Measurements from ENCODE around the gene BAD. TPM values are rescaled to one million over a fixed set of nuclear protein-coding genes. Genes with fewer than 3 reads are reported as not detected.

The BAD gene
- total RNA-seq, 1 experiment from 2014 or later, result 148 TPM

DNA sequence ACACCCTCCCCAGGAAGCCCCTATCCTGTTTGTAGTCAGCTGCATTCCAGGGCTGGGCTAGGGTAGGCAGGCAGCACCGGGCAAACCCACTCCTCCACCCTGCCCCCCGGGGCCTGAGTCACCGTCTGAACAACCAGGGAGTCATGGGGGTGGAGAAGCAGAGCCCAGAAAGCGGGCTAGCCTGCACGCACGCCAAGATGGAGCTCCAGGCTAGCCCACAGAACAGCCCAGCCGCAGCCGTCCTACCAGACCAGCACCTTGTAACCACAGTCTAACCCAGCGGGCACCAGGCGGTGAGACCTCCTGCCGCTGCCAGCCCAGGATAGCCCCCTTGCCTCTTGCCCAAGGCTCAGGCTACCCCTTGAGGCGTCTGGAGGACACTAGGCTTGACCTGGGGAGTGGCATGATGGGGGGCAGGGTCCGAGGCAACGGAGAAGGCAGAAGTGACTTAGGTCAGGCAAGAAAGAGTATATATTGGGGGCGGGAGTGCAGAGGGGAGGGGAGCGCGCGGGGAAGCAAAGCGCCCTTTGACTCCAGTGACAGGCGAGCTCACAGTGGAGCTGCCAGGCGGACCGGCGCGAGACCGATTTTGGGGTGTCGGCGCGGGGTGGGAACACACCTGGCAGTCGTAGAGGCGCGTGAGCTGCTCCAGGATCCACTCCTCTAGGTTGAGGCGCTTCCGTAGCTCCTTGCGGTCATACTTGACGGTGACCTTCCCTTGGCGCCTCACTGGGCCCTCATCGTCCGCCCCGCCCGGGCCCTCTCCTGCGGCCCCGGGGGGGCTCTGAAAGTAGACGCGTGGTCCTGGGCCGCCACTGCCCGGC, 38.5 kb downstream of the BAD start:
- peak; percentile 99 for DNase-seq (ENCODE audit: low read depth)

DNA sequence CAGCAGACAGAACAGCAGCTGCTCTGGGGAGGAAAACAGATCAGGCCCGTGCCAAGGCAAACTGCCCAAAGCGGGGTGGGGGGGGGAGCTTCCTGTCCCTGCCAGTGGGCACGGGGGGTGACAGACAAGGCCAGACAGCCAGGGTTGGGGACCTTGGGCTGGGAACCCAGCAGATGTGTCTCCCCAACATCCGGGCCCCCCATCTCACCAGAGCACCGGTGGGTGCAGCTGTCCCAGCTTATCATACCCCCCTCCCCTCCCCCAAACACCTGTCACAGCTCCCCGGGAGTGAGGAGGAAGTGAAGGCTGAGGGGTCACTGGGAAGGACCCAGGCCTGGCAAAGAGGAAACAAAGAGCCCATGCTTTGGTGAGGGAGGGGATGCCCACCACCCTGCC, 39.1 kb downstream of the BAD start:
- DNase-seq (ENCODE audit: low read depth), result peak; percentile 64

GRCh38 chr11:64244966-64245365, 39.5 kb downstream of the BAD start:
- no peak for DNase-seq (ENCODE audit: low read depth)

GRCh38 chr11:64244107-64244506, 40.4 kb downstream of the BAD start:
- DNase-seq (ENCODE audit: low read depth), result peak; percentile 53

GRCh38 chr11:64243236-64243854, 41.1 kb downstream of the BAD start:
- no peak for DNase-seq (ENCODE audit: low read depth)

DNA sequence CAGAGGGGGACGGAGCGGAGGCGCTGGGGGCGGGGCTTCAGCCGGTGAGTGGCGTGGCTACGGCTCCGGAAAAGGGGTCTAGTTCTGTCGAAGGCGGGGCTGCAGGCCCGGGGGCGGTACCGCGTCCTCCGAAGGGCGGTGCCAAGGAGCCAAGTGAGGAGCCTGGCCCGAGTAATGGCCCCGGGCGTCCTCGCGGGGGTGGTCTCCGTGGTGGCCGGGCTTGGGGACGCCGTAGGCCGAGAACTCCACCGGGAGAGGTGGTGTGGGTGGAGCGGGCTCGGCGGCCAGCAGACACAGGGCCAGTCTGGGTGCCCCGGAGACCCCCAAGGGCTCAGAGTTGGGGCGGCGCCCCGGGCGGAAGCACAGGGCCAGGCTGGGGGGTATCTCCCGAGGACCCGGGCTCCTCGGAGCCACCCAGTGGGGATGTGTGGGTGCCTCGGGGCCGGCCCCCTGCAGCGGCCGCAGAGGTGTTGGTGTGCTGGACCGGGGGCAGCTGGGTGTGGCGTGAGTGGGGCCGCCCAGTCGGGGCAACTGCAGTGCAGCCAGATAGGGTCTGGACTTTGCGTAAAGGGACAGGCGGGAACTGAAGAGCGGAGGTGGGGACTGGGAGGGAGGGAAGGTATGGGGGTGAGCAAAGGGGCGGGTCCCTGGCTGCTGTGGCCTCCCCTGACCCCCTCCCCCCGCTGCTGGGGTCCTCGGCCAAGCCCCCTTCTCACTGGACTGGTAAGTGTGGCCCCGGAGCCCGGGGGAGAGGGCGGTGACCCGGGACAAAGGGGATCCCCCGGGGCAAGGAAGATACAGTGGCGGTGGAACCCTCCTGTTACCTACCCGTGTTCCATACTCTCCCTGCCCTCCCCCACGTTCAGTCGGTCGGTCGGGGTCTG, 42.7 kb downstream of the BAD start:
- DNase-seq (ENCODE audit: low read depth), result peak; percentile 57

DNA sequence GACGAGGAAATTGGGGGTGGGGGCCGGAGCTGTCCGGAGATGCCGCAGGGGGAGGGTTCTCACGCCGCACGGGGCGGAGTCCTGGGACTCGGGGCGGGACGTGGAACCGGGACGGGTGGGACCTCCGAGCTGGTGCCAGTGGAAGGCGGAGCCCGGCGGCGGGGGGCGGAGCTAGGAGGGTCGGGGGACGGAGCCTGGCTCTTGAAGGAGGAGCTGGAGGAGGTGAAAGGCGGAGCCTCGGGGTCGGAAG, 43.3 kb downstream of the BAD start:
- DNase-seq (ENCODE audit: low read depth), result peak; percentile 98

GRCh38 chr11:64240435-64241240, 43.8 kb downstream of the BAD start, which contains the start of gene FKBP2:
FKBP2 (plus strand) TSS chr11:64241095; CDS start chr11:64242388, 1,293 bp downstream.
- peak; percentile 96 for DNase-seq (ENCODE audit: low read depth)

DNA sequence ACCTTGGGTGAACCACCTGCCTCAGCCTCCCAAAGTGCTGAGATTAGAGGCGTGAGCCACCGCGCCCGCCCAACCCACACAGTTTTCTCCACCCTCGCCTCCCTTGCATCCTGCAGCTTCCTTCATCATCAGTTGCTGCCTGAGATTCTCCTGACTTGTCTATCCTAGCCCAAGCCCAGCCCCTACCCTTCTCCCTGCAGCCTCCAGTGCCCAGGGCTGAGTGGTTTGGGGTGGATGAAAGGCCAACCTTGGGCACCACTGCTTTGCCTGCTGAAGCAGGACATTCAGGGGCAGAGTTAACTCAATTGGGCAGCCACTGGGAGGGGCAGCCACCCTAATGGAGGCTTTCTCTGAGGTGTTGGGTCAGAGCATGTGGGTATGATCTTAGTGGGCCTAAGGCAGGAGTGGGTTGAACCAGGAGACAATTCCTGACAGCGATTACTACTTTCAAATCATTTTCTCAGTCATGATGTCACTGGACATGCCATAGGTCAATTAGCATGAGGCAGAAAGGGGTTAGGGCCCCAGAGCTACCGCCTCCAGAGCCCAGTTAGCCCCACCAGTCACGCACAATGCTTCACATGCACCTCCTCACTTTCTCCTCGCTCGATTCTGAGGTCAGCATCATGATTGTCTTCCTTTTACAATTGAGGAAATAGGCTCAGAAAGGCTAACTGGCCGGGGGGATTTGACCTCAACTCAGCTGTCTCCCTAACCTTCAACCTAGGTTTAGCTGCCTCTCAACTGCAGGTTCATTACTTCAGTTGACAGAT, 44.6 kb downstream of the BAD start:
- DNase-seq (ENCODE audit: low read depth), result no peak

- DNase-seq (ENCODE audit: low read depth), result no peak
Observed at GRCh38 chr11:64238999-64239398, 45.5 kb downstream of the BAD start.

GRCh38 chr11:64238076-64238475, 46.4 kb downstream of the BAD start:
- DNase-seq (ENCODE audit: low read depth), result no peak

GRCh38 chr11:64237484-64237951, 46.9 kb downstream of the BAD start:
- DNase-seq (ENCODE audit: low read depth), result no peak

- no peak for DNase-seq (ENCODE audit: low read depth)
Observed at GRCh38 chr11:64235437-64236161, 48.9 kb downstream of the BAD start.

DNA sequence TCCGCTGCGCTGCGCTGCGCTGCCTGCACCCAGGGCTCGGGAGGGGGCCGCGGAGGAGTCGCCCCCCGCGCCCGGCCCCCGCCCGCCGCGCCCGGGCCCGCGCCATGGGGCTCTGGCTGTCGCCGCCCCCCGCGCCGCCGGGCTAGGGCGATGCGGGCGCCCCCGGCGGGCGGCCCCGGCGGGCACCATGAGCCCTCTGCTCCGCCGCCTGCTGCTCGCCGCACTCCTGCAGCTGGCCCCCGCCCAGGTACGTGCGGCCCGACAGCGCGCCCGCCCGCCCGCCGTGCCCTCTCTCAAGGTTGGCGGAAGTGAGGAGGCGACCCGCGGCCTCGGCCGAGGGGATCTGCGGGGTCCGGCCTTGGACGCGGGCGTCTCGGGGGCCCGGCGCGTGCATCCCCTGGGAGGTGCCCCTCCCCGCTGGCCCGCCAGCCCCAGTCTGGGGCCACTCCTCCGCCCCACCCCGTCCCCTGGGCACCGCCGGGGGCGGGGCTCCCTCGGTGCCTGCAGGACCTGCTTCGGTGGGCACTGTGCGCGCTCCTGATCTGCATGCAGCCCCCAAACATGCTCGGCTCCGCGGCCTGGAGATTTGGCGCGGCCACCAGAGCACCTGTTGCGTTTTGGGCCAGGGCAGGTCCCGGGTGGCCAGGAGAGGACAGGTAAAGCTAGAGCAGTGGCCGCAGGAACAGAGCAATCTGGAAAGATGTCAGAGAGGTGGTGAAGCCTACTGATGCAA, 49.7 kb downstream of the BAD start:
- DNase-seq (ENCODE audit: low read depth), result peak; percentile 37

- DNase-seq (ENCODE audit: low read depth), result peak; percentile 60
Observed at GRCh38 chr11:64233913-64234586, 50.4 kb downstream of the BAD start, which contains the start of gene VEGFB. VEGFB (plus strand) TSS chr11:64234584; CDS start chr11:64234834, 250 bp downstream.

DNA sequence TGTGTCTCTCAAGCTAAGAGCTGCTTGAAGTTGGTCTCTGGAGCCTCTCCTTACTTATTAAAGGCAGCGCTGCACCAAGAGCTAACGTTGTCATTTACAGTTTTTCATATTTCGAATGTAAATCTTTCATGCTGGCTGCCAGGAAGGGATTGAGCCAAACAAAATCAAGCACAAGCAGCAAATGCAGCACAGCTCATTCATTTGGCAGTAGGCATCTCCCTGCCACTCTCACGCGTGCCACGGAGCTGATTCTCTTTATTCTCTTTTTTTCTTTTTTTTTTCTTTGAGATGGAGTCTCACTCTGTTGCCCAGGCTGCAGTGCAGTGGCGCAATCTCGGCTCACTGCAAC, 51.5 kb downstream of the BAD start:
- no peak for DNase-seq (ENCODE audit: low read depth)

- no peak for DNase-seq (ENCODE audit: low read depth)
Observed at GRCh38 chr11:64232182-64232966, 52.1 kb downstream of the BAD start.

GRCh38 chr11:64231546-64231945, 52.9 kb downstream of the BAD start:
- DNase-seq (ENCODE audit: low read depth), result no peak

All from M059J (cell line).